Brain microvascular endothelial cell (primary cell): ENCODE data around the gene TMEM81.

Source experiments
- DNase-seq: peaks from one replicate; pipeline ENCODE4 v3.0.0-alpha.2; 2020
- H3K27ac ChIP-seq: fragments of 250-450 bp; sonication (Bioruptor Pico); 2 replicates; pipeline ENCODE4 v1.5.1; 2020; ENCODE audit warnings: mild to moderate bottlenecking, moderate library complexity
- H3K27me3 ChIP-seq: fragments of 250-450 bp; sonication (Bioruptor Pico); replicated peaks from 2 replicates; pipeline ENCODE4 v1.5.1; 2020; ENCODE audit warnings: mild to moderate bottlenecking
- H3K36me3 ChIP-seq: fragments of 250-450 bp; sonication (Bioruptor Pico); replicated peaks from 2 replicates; pipeline ENCODE4 v1.5.1; 2020; ENCODE audit warnings: mild to moderate bottlenecking
- H3K4me3 ChIP-seq: 2 replicates; pipeline ENCODE4 v1.5.1; 2011; ENCODE audit warnings: low read depth, mild to moderate bottlenecking, control low read depth, low read length, moderate library complexity
- CTCF ChIP-seq: IDR thresholded peaks from 2 replicates; pipeline ENCODE4 v1.5.1; 2011; ENCODE audit warnings: low read depth, mild to moderate bottlenecking, moderate library complexity, low read length, control low read depth, inconsistent platforms; ENCODE audit errors: missing control alignments
- in situ Hi-C: cut with HindIII; loops from 2 replicates; pipeline ENCODE4 v1.10.0; 2017; ENCODE audit warnings: low sequenced_read_pairs, low pct_ligation_motif_present

Gene TMEM81

GRCh38 chr1:205068001-205068400, 16.3 kb downstream of the TMEM81 start:
- no peaks in the 10 kb centered on the region for H3K36me3 ChIP-seq
- TF ChIP-seq CTCF: no peak
- H3K27me3 ChIP-seq: no peaks in the 10 kb centered on the region
- H3K27ac ChIP-seq: no peak overlapping the region
- in situ Hi-C loops: no loop called here
- H3K4me3 ChIP-seq: no peak overlapping the region
- DNase-seq: no peak

- H3K4me3 ChIP-seq: no peak overlapping the region
- TF ChIP-seq CTCF: no peak
- H3K36me3 ChIP-seq: no peaks in the 10 kb centered on the region
- H3K27ac ChIP-seq: no peak overlapping the region
- in situ Hi-C loops: no loop called here
- no peak for DNase-seq
- no peaks in the 10 kb centered on the region for H3K27me3 ChIP-seq
Observed at GRCh38 chr1:205067031-205067430, 17.2 kb downstream of the TMEM81 start.

- Histone ChIP-seq H3K4me3 (no peak overlapping the region), H3K36me3 (no peaks in the 10 kb centered on the region), H3K27ac (no peak overlapping the region), H3K27me3 (no peaks in the 10 kb centered on the region)
- TF ChIP-seq CTCF: peak; percentile 19
- DNase-seq: no peak
- in situ Hi-C loops: no loop called here
Observed at GRCh38 chr1:205066141-205066818, 18.0 kb downstream of the TMEM81 start.

- TF ChIP-seq CTCF: no peak
- no peaks in the 10 kb centered on the region for H3K27me3 ChIP-seq
- H3K36me3 ChIP-seq: no peaks in the 10 kb centered on the region
- no peak for DNase-seq
- in situ Hi-C loops: no loop called here
- no peak overlapping the region for H3K27ac ChIP-seq
- H3K4me3 ChIP-seq: no peak overlapping the region
Observed at GRCh38 chr1:205065666-205066065, 18.6 kb downstream of the TMEM81 start.

GRCh38 chr1:205064741-205065316, 19.4 kb downstream of the TMEM81 start:
- no peak for DNase-seq
- H3K27ac ChIP-seq: no peak overlapping the region
- TF ChIP-seq CTCF: no peak
- no peaks in the 10 kb centered on the region for H3K27me3 ChIP-seq
- H3K36me3 ChIP-seq: no peaks in the 10 kb centered on the region
- in situ Hi-C loops: no loop called here
- H3K4me3 ChIP-seq: no peak overlapping the region

GRCh38 chr1:205064301-205064700, 20.0 kb downstream of the TMEM81 start:
- DNase-seq: no peak
- in situ Hi-C loops: no loop called here
- H3K27me3 ChIP-seq: no peaks in the 10 kb centered on the region

More at GRCh38 chr1:205064301-205064700, 20.0 kb downstream of the TMEM81 start:
- H3K4me3 ChIP-seq: no peak overlapping the region
- H3K36me3 ChIP-seq: no peaks in the 10 kb centered on the region
- no peak overlapping the region for H3K27ac ChIP-seq
- no peak for TF ChIP-seq CTCF
